ENCODE measurements around the gene ZNF425.

GRCh38 chr7:149161241-149161848 is 35.2 kb upstream of the ZNF425 start:
- TF ChIP-seq CTCF (conservative IDR thresholded peaks at IDR 0.05; ENCODE audit: low read length) (no peak), EZH2phosphoT487 (IDR thresholded peaks at IDR 0.05; ENCODE audit: borderline replicate concordance, low read depth, low read length) (no peak)
